K562 (cell line): ENCODE results near the gene STRA6. TPM values are rescaled to one million over a fixed set of nuclear protein-coding genes. Genes with fewer than 3 reads are reported as not detected.

ENCODE experiments used
- ATAC-seq: fragments of 200-7000 bp; cut with Tn5 transposase; 3 replicates; pipeline ENCODE4 v1.9.1; 2020; ENCODE audit warnings: moderate library complexity
- BruUV-seq: library from RNA; stranded (reverse); fragments of 400-500 nt; replicated peaks from 2 replicates; lab custom pipeline; 2021; lab: Mats Ljungman, UMichigan
- CTCF ChIA-PET: fragments of 300-600 bp; formaldehyde crosslinking; extraction: SDS; loops from one replicate; lab custom pipeline; 2021; ENCODE audit warnings: low intra/inter-chr PET ratio; lab: Yijun Ruan, JAX
- POLR2A ChIA-PET: fragments of 300-600, 350-650 bp; sonication (Branson Sonifier 250); formaldehyde crosslinking; extraction: SDS; loops from one replicate; lab custom pipeline; 2021; ENCODE audit warnings: antibody characterized with exemption, inconsistent platforms; lab: Yijun Ruan, JAX
- DNase-seq, 4 experiments: peaks; one replicate each; pipeline versions ENCODE4 v3.0.0 to v3.0.0-alpha.2; 2011 to 2018; ENCODE audit warnings: low spot score in 3 of 4, mixed read lengths in 3 of 4; ENCODE audit errors: extremely low read depth in 1 of 4
- FAIRE-seq: peaks from 2 replicates; lab custom pipeline; 2011; peaks lifted over from hg19 to GRCh38; lab: Jason Lieb, UNC
- H2AFZ ChIP-seq: 2 replicates; pipeline ENCODE4 v1.6.0; 2011; ENCODE audit warnings: low read depth, low read length, control low read depth, inconsistent platforms
- H3K27ac ChIP-seq: fragments of 200-600 bp; 3 replicates; pipeline ENCODE4 v1.8.0; 2011; ENCODE audit warnings: low read depth, mild to moderate bottlenecking, control low read depth, inconsistent platforms, low read length, moderate library complexity, mixed read lengths; ENCODE audit errors: extremely low read depth
- H3K27me3 ChIP-seq, 2 experiments: fragments of 300-600 bp in 1 of 2; 2 replicates in 1 of 2; 3 replicates in 1 of 2; pipeline versions ENCODE4 v1.6.0 to v1.8.0; 2011; ENCODE audit warnings: inconsistent platforms in 2 of 2, low read length in 2 of 2, mild to moderate bottlenecking in 1 of 2, mixed read lengths in 1 of 2, moderate library complexity in 1 of 2; ENCODE audit not compliant: control insufficient read depth in 2 of 2, insufficient read depth in 2 of 2
- H3K36me3 ChIP-seq: fragments of 300-600 bp; 3 replicates; pipeline ENCODE4 v1.8.0; 2011; ENCODE audit warnings: mild to moderate bottlenecking, low read length, inconsistent platforms; ENCODE audit not compliant: control insufficient read depth, insufficient read depth
- H3K4me1 ChIP-seq, 2 experiments: fragments of 200-600 bp in 1 of 2; replicated peaks in 1 of 2; 2 replicates in 1 of 2; 3 replicates in 1 of 2; pipeline versions ENCODE4 v1.5.1 to v1.8.0; 2011; ENCODE audit warnings: inconsistent platforms in 2 of 2, low read length in 2 of 2, mild to moderate bottlenecking in 1 of 2, mixed read lengths in 1 of 2, moderate library complexity in 1 of 2; ENCODE audit not compliant: control insufficient read depth in 2 of 2, insufficient read depth in 2 of 2
- H3K4me2 ChIP-seq: 2 replicates; pipeline ENCODE4 v1.6.1; 2011; ENCODE audit warnings: low read length, control low read depth, inconsistent platforms, mixed read lengths; ENCODE audit not compliant: insufficient read depth
- H3K4me3 ChIP-seq: fragments of 200-600 bp; sonication (generic), shearing (Covaris generic); 2 replicates; pipeline ENCODE4 v1.5.1; 2016; ENCODE audit warnings: control low read depth, inconsistent platforms
- H3K79me2 ChIP-seq: fragments of 200-600 bp; 3 replicates; pipeline ENCODE4 v1.8.0; 2011; ENCODE audit warnings: low read length, inconsistent platforms; ENCODE audit not compliant: control insufficient read depth, insufficient read depth
- H3K9ac ChIP-seq, 2 experiments: 2 replicates each; pipeline versions ENCODE4 v1.6.0 to v1.6.1; 2011; ENCODE audit warnings: low read depth in 2 of 2, low read length in 2 of 2, control low read depth in 1 of 2, inconsistent platforms in 1 of 2, mild to moderate bottlenecking in 1 of 2, mixed read lengths in 1 of 2; ENCODE audit not compliant: insufficient read depth in 1 of 2
- H3K9me1 ChIP-seq: one replicate; pipeline ENCODE4 v1.6.0; 2011; ENCODE audit warnings: inconsistent platforms, mild to moderate bottlenecking, low read length, moderate library complexity; ENCODE audit not compliant: control insufficient read depth, insufficient read depth
- H3K9me3 ChIP-seq: replicated peaks from 2 replicates; pipeline ENCODE4 v1.5.1; 2011; ENCODE audit warnings: low read depth, low read length, inconsistent platforms; ENCODE audit not compliant: control insufficient read depth, insufficient read depth
- H4K20me1 ChIP-seq: replicated peaks from 2 replicates; pipeline ENCODE4 v1.6.1; 2011; ENCODE audit warnings: low read length, inconsistent platforms, mixed read lengths; ENCODE audit not compliant: control insufficient read depth, insufficient read depth
- BRF1 ChIP-seq: IDR thresholded peaks from 3 replicates; pipeline ENCODE4 v1.6.1; 2011; ENCODE audit warnings: borderline replicate concordance, mild to moderate bottlenecking; ENCODE audit not compliant: insufficient read length; ENCODE audit errors: extremely low read depth
- CTCFL ChIP-seq: IDR thresholded peaks from 2 replicates; pipeline ENCODE4 v1.6.1; 2011; ENCODE audit warnings: borderline replicate concordance, low read depth, mild to moderate bottlenecking, moderate library complexity, low read length; ENCODE audit not compliant: insufficient read depth, poor library complexity, severe bottlenecking
- ETV6 ChIP-seq, 3 experiments: fragments of 150-350 bp in 1 of 3; sonication (generic) in 1 of 3; formaldehyde crosslinking in 1 of 3; IDR thresholded peaks; 2 replicates each; pipeline versions ENCODE4 v1.6.1 to v1.8.0; 2014 to 2022; ENCODE audit warnings: borderline replicate concordance in 2 of 3, low read depth in 2 of 3, antibody characterized with exemption in 1 of 3, low read length in 1 of 3, mild to moderate bottlenecking in 1 of 3, missing genetic modification reagents in 1 of 3
- HDAC3 ChIP-seq: fragments of 450-650 bp; IDR thresholded peaks from 2 replicates; pipeline ENCODE4 v1.6.1; 2018; ENCODE audit warnings: borderline replicate concordance, mild to moderate bottlenecking, moderate library complexity; ENCODE audit not compliant: partially characterized antibody
- HLTF ChIP-seq: fragments of 450-650 bp; IDR thresholded peaks from 2 replicates; pipeline ENCODE4 v1.6.1; 2016
- MAFF ChIP-seq: IDR thresholded peaks from 2 replicates; pipeline ENCODE4 v1.6.1; 2012; ENCODE audit warnings: low read length, improper control_type of control experiment
- RNF2 ChIP-seq: sonication (generic); IDR thresholded peaks from 2 replicates; pipeline ENCODE4 v1.6.1; 2016
- WGBS: fragments of 100-300 bp; shearing (Covaris generic); methylation state at CpG from one replicate; pipeline ENCODE4 v1.1.6; 2016; ENCODE audit warnings: low coverage, mixed read lengths; ENCODE audit not compliant: insufficient coverage; ENCODE audit errors: missing lambda C conversion rate; 5-methylcytosine and 5-hydroxymethylcytosine counted together
- in situ Hi-C: fragments of 300-500 bp; cut with MboI; formaldehyde crosslinking; loops from 4 replicates; pipeline ENCODE4 v1.15.0; 2018; ENCODE audit warnings: inconsistent platforms, mixed read lengths
- intact Hi-C: fragments of 100-400 bp; cut with micrococcal nuclease; formaldehyde crosslinking; loops from 2 replicates; pipeline ENCODE4 v1.14.2; 2022
- polyA plus RNA-seq, 8 experiments: library from polyadenylated mRNA; depleted of rRNA in 4 of 8; stranded (reverse) in 5 of 8; unstranded in 3 of 8; fragments of >200 nt; fragmentation: Nextera tagmentation in 2 of 8; fragmentation: Illumina TruSeq in 1 of 8; extraction: Ambion mirVana in 2 of 8; extraction: Trizol in 1 of 8; gene quantifications; 2 replicates each; pipeline versions ENCODE4 v1.2.1 to v1.2.3, GENCODE V29; 2011 to 2014; ENCODE audit warnings: inconsistent platforms in 1 of 8, missing spikeins in 1 of 8
- total RNA-seq, 7 experiments: library from RNA; depleted of rRNA in 6 of 7; stranded (reverse); fragments of >200 nt in 6 of 7; fragmentation: Illumina TruSeq in 2 of 7; extraction: Trizol in 2 of 7; gene quantifications; 2 replicates each; pipeline versions ENCODE4 v1.2.1 to v1.2.3, GENCODE V29; 2011 to 2021; ENCODE audit warnings: low replicate concordance in 1 of 7

Gene STRA6
- total and polyA plus RNA-seq, 9 of the 15 experiments (the other 6 are each of a cell fraction or from before 2014, with no cell fraction given), result 0.04 to 2.0 (median 0.43) TPM; not detected in 2

DNA sequence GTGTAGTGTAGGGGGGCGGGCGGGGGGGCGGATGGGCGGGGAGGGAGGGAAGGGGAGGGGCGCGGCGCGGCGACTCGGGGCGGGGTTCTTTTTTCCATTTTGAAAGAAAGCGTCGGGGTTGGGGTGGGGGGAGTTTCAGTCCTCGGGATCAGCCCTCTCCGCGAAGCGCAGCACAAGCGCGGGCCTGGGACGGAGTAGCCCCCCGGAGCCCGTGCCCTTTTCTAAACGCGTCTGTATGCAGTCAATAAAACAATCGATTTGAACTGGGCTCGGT lies 66.1 kb downstream of the STRA6 start:
- no peak overlapping the region for H3K4me2 ChIP-seq
- no peak for FAIRE-seq
- H3K4me1 ChIP-seq, result peaks cover 0 to 5% of the 10 kb centered on the region in 2 experiments; a peak in 1 of 5 replicates
- intact Hi-C loops (no loop called here), in situ Hi-C loops (loop anchor here (25.0 kb wide), 1 partner anchor 1151 kb away; the partner anchor contains the start of gene GOLGA6D)
- ATAC-seq, result no peak
- no peak overlapping the region for H3K27ac ChIP-seq
- DNase-seq, result no peak
- H3K9me3 ChIP-seq, result no peaks in the 10 kb centered on the region
- BruUV-seq, result no TSS peak
- no peak overlapping the region for H2AFZ ChIP-seq
- no peaks in the 10 kb centered on the region for H3K79me2 ChIP-seq
- WGBS, result 18% methylated on average over 7 of the region's 26 CpGs
- H3K9me1 ChIP-seq, result no peaks in the 10 kb centered on the region
- POLR2A ChIA-PET, result no interaction called here
- CTCF ChIA-PET, result no interaction called here
- H3K9ac ChIP-seq, result no peak overlapping the region
- TF ChIP-seq BRF1 (no peak), HLTF (no peak), ETV6 (IDR thresholded peaks at IDR 0.05; ENCODE audit: borderline replicate concordance in 1 of 2, low read depth in 2 of 2, low read length in 1 of 2) (no peak), ETV6 (CRISPR knock-in tag; IDR thresholded peaks at IDR 0.05; ENCODE audit: borderline replicate concordance) (no peak), RNF2 (no peak), CTCFL (no peak), HDAC3 (no peak), MAFF (no peak)
- peaks cover 22 to 40% of the 10 kb centered on the region in 2 experiments for H3K27me3 ChIP-seq
- no peaks in the 10 kb centered on the region for H3K36me3 ChIP-seq
- H4K20me1 ChIP-seq, result 0 out of 2 replicates have a peak, but pooled peaks cover 3% of the 10 kb centered on the region
- H3K4me3 ChIP-seq, result no peak overlapping the region
